Measurements from ENCODE around the gene IER3. TPM values are rescaled to one million over a fixed set of nuclear protein-coding genes. Genes with fewer than 3 reads are reported as not detected.

The IER3 gene
- total and polyA plus RNA-seq, 9 of the 15 experiments (the other 6 are each of a cell fraction or from before 2014, with no cell fraction given), result 1.5 to 30.0 (median 11.5) TPM

GRCh38 chr6:30769088-30769852, 24.9 kb upstream of the IER3 start (continued):
- peak; percentile 55 for TF ChIP-seq REST (IDR thresholded peaks at IDR 0.05; ENCODE audit: borderline replicate concordance)
- TF ChIP-seq REST (CRISPR knock-in tag; IDR thresholded peaks at IDR 0.05; ENCODE audit: low read depth), result no peak
- TF ChIP-seq ZNF133 (CRISPR knock-in tag; IDR thresholded peaks at IDR 0.05), result no peak
- TF ChIP-seq SPI1 (IDR thresholded peaks at IDR 0.05; ENCODE audit: borderline replicate concordance, low read depth, low read length), result peak; percentile 86
- peak; percentile 41; the same call in 1 of the 2 replicates for TF ChIP-seq TEAD2 (tag; IDR thresholded peaks at IDR 0.05)
- TF ChIP-seq HMBOX1 (IDR thresholded peaks at IDR 0.05), result peak; percentile 67
- TF ChIP-seq NR0B1 (IDR thresholded peaks at IDR 0.05; ENCODE audit: partially characterized antibody), result no peak
- no peak for TF ChIP-seq ZNF398 (CRISPR knock-in tag; IDR thresholded peaks at IDR 0.05)
- no peak for TF ChIP-seq ZNF354B (CRISPR knock-in tag; IDR thresholded peaks at IDR 0.05)
- TF ChIP-seq U2AF2 (optimal IDR thresholded peaks at IDR 0.05; ENCODE audit: low read depth, low read length), result no peak
- no peak for TF ChIP-seq ZNF217 (CRISPR knock-in tag; IDR thresholded peaks at IDR 0.05)
- TF ChIP-seq PHTF2 (CRISPR knock-in tag; IDR thresholded peaks at IDR 0.05), result no peak
- TF ChIP-seq ZNF766 (CRISPR knock-in tag; conservative IDR thresholded peaks at IDR 0.05), result peak; percentile 79; the same call in 1 of the 2 replicates
- peak; percentile 99 for TF ChIP-seq MITF (IDR thresholded peaks at IDR 0.05)
